ENCODE measurements around the gene SDCBP2.

DNA sequence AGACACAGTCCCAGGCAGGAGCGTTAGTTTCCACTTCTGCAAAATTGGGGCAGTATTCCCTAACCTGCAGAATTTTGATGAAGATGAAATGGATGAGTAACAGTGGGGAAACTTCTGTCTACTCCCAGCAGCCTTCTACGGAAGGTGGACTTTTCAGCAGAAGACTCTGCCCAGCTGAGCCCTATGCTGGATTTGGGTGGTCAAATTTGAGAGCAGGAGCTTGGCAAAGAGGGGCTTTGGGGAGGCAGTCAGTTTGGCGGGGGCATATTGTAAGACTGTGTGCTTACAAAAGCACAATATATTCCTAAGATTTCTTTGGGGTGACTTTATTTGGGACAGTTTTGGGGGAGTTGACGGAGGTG lies 5.4 kb upstream of the SDCBP2 start:
- TF ChIP-seq, protein P1, sequence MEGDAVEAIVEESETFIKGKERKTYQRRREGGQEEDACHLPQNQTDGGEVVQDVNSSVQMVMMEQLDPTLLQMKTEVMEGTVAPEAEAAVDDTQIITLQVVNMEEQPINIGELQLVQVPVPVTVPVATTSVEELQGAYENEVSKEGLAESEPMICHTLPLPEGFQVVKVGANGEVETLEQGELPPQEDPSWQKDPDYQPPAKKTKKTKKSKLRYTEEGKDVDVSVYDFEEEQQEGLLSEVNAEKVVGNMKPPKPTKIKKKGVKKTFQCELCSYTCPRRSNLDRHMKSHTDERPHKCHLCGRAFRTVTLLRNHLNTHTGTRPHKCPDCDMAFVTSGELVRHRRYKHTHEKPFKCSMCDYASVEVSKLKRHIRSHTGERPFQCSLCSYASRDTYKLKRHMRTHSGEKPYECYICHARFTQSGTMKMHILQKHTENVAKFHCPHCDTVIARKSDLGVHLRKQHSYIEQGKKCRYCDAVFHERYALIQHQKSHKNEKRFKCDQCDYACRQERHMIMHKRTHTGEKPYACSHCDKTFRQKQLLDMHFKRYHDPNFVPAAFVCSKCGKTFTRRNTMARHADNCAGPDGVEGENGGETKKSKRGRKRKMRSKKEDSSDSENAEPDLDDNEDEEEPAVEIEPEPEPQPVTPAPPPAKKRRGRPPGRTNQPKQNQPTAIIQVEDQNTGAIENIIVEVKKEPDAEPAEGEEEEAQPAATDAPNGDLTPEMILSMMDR (conservative IDR thresholded peaks at IDR 0.05; ENCODE audit: low read depth in 2 of 2) = no peak
- TF ChIP-seq POLR2AphosphoS5 (IDR thresholded peaks at IDR 0.05; ENCODE audit: low read depth) (no peak), CREB1 (CRISPR knock-in tag; IDR thresholded peaks at IDR 0.05; ENCODE audit: low read depth) (no peak), EZH2 (IDR thresholded peaks at IDR 0.05; ENCODE audit: low read depth, unreplicated experiment) (no peak), EZH2phosphoT487 (IDR thresholded peaks at IDR 0.05; ENCODE audit: unreplicated experiment) (no peak), ZNF331 (CRISPR knock-in tag; IDR thresholded peaks at IDR 0.05; ENCODE audit: low read depth) (no peak), JUNB (IDR thresholded peaks at IDR 0.05; ENCODE audit: unreplicated experiment) (no peak), NANOG (IDR thresholded peaks at IDR 0.05; ENCODE audit: borderline replicate concordance) (no peak), ZNF114 (CRISPR knock-in tag; IDR thresholded peaks at IDR 0.05) (no peak), STAT1 (IDR thresholded peaks at IDR 0.05; ENCODE audit: unreplicated experiment) (no peak)
- TF ChIP-seq, protein P2, sequence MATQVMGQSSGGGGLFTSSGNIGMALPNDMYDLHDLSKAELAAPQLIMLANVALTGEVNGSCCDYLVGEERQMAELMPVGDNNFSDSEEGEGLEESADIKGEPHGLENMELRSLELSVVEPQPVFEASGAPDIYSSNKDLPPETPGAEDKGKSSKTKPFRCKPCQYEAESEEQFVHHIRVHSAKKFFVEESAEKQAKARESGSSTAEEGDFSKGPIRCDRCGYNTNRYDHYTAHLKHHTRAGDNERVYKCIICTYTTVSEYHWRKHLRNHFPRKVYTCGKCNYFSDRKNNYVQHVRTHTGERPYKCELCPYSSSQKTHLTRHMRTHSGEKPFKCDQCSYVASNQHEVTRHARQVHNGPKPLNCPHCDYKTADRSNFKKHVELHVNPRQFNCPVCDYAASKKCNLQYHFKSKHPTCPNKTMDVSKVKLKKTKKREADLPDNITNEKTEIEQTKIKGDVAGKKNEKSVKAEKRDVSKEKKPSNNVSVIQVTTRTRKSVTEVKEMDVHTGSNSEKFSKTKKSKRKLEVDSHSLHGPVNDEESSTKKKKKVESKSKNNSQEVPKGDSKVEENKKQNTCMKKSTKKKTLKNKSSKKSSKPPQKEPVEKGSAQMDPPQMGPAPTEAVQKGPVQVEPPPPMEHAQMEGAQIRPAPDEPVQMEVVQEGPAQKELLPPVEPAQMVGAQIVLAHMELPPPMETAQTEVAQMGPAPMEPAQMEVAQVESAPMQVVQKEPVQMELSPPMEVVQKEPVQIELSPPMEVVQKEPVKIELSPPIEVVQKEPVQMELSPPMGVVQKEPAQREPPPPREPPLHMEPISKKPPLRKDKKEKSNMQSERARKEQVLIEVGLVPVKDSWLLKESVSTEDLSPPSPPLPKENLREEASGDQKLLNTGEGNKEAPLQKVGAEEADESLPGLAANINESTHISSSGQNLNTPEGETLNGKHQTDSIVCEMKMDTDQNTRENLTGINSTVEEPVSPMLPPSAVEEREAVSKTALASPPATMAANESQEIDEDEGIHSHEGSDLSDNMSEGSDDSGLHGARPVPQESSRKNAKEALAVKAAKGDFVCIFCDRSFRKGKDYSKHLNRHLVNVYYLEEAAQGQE (IDR thresholded peaks at IDR 0.05; ENCODE audit: unreplicated experiment) = no peak

Measured in GM23338 (cell line).